Measurements from ENCODE around the gene TMEM150B. TPM values are rescaled to one million over a fixed set of nuclear protein-coding genes. Genes with fewer than 3 reads are reported as not detected.

Gene TMEM150B
- total and polyA plus RNA-seq, 2 of the 4 experiments (the other 2 are of a cell fraction) = not detected

DNA sequence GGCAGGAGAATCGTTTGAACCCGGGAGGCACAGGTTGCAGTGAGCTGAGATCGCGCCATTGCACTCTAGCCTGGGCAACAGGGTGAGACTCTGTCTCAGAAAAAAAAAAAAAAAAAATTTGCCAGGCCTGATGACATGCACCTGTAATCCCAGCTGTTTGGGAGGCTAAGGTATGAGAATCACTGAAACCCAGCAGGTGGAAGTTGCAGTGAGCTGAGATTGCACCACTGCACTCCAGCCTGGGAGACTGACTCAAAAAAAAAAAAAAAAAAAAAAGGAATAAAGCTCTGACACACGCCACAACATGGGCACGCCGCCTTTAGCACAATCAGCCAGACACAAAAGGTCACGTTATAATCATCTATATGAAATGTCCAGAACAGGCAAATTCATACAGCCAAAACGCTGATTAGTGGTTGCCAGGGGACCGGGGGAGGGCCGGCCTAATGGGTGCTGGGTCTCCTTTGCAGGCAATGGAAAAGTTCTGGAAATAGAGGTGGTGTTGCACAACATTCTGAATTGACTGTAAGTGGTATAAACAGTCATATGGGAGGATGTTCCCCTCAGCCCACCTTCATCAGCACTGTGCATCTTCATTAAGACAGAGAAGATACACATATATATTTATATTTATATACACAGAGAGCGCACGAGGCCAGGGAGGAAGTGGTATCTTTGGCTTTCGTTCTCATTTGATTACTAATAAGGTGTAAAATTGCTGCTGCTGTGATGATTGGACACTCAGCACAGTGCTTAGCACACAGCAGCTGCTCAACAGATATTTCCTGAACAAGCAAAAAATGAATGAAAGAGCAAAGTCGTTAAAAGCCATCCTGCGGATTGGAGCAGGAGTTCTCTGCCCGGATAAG lies 49.1 kb downstream of the TMEM150B start:
- Histone ChIP-seq H2AFZ (replicated peaks; ENCODE audit: low read length, poor library complexity) (no peak overlapping the region), H3K23ac (ENCODE audit: low read depth, low read length) (no peak overlapping the region), H3K4ac (ENCODE audit: low read depth, low read length) (no peak overlapping the region), H3K14ac (replicated peaks; ENCODE audit: low read depth, low read length) (no peak overlapping the region), H3K9ac (ENCODE audit: low read depth, low read length) (no peak overlapping the region), H4K20me1 (ENCODE audit: insufficient read depth, low read length) (no peaks in the 10 kb centered on the region; the same call in 1 of the 2 replicates), H3K4me3 (ENCODE audit: insufficient read depth, low read depth, low read length) (no peak overlapping the region), H3K9me1 (ENCODE audit: insufficient read depth, low read length) (peaks cover 10% of the 10 kb centered on the region), H3K79me1 (ENCODE audit: low read depth in 1 of 2, low read length in 2 of 2) (peaks cover 0 to 22% of the 10 kb centered on the region in 2 experiments; a peak in 2 of 4 replicates), H2BK120ac (ENCODE audit: low read depth, low read length) (no peak overlapping the region), H3K4me1 (ENCODE audit: control insufficient read depth, insufficient read depth, low read length) (peaks cover 10% of the 10 kb centered on the region; the same call in 1 of the 2 replicates), H2BK20ac (ENCODE audit: low read depth, low read length) (no peak overlapping the region), H2BK15ac (ENCODE audit: low read depth, low read length) (no peak overlapping the region), H3K9me3 (ENCODE audit: control insufficient read depth, insufficient read depth, low read length) (no peaks in the 10 kb centered on the region), H3K4me2 (ENCODE audit: low read depth, low read length) (no peak overlapping the region), H3K27me3 (ENCODE audit: control insufficient read depth, insufficient read depth, low read length) (no peaks in the 10 kb centered on the region), H3K27ac (ENCODE audit: insufficient read depth, low read length) (no peak overlapping the region), H2AK5ac (ENCODE audit: low read depth, low read length) (no peak overlapping the region), H2AK9ac (replicated peaks; ENCODE audit: low read depth, low read length, poor library complexity) (no peak overlapping the region), H3K56ac (ENCODE audit: extremely low read depth, insufficient read depth, low read length) (no peak overlapping the region), H4K5ac (ENCODE audit: low read depth, low read length) (no peak overlapping the region), H3K36me3 (ENCODE audit: control insufficient read depth, insufficient read depth, low read length) (peaks cover 31% of the 10 kb centered on the region), H4K91ac (ENCODE audit: insufficient read depth, low read depth, low read length) (no peak overlapping the region), H4K8ac (ENCODE audit: low read depth in 2 of 2, low read length in 2 of 2) (no peak overlapping the region), H2BK5ac (ENCODE audit: low read depth, low read length, poor library complexity, severe bottlenecking) (no peak overlapping the region), H3K18ac (ENCODE audit: low read depth, low read length) (no peak overlapping the region)
- ATAC-seq (ENCODE audit: low read depth) (no peak), DNase-seq (no peak)
- 100% methylated on average over 4 of the region's 17 CpGs; no CpG with 5 or more reads in 1 of the 2 experiments for WGBS, 2 experiments (ENCODE audit: extremely low coverage in 2 of 2, insufficient read length in 1 of 2)
- intact Hi-C loops (cut with micrococcal nuclease) = no loop called here
- CTCF ChIA-PET = interaction anchor here (0.6 kb wide), 1 partner anchor 110 kb away, joined by 3 read pairs; no protein-coding TSS in a partner anchor
- dilution Hi-C loops (cut with HindIII; ENCODE audit: low sequenced_read_pairs, unreplicated experiment) = no loop called here
- TF ChIP-seq POLR2A (IDR thresholded peaks at IDR 0.05; ENCODE audit: low read depth, low read length) (no peak), MAFK (IDR thresholded peaks at IDR 0.05; ENCODE audit: low read depth, low read length) (no peak), CEBPB (IDR thresholded peaks at IDR 0.05; ENCODE audit: low read depth, low read length) (peak; percentile 54)
- TF ChIP-seq, protein P1, sequence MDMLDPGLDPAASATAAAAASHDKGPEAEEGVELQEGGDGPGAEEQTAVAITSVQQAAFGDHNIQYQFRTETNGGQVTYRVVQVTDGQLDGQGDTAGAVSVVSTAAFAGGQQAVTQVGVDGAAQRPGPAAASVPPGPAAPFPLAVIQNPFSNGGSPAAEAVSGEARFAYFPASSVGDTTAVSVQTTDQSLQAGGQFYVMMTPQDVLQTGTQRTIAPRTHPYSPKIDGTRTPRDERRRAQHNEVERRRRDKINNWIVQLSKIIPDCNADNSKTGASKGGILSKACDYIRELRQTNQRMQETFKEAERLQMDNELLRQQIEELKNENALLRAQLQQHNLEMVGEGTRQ (IDR thresholded peaks at IDR 0.05; ENCODE audit: low read depth, low read length) = no peak
- in situ Hi-C loops (cut with MboI; ENCODE audit: low sequenced_read_pairs) = loop anchor here (25.0 kb wide), 1 partner anchor 361 kb away; the partner anchor contains the start of genes CCDC106, ZNF580 and ZNF581
- POLR2A ChIA-PET (ENCODE audit: unreplicated experiment) = no interaction called here
- no TSS peak for BruUV-seq (replicated peaks)

Measured in IMR-90 (cell line).